Measurements from ENCODE around the gene RNF13.

- no peak for TF ChIP-seq CTCF (conservative IDR thresholded peaks at IDR 0.05 in 1 of 2, IDR thresholded peaks at IDR 0.05 in 1 of 2; ENCODE audit: low read depth in 1 of 2, low read length in 2 of 2)
- no peak for TF ChIP-seq EZH2 (IDR thresholded peaks at IDR 0.05; ENCODE audit: low read length, missing control alignments)
Measured at GRCh38 chr3:149843502-149843901, 30.5 kb downstream of the RNF13 start.

Measured in fibroblast of lung (primary cell).